K562 (cell line): Measurements from ENCODE around the gene HSPA1B. TPM values are rescaled to one million over a fixed set of nuclear protein-coding genes. Genes with fewer than 3 reads are reported as not detected.

ENCODE experiments used
- ATAC-seq: fragments of 200-7000 bp; cut with Tn5 transposase; 3 replicates; pipeline ENCODE4 v1.9.1; 2020; ENCODE audit warnings: moderate library complexity
- BruUV-seq: library from RNA; stranded (reverse); fragments of 400-500 nt; replicated peaks from 2 replicates; lab custom pipeline; 2021; lab: Mats Ljungman, UMichigan
- CTCF ChIA-PET: fragments of 300-600 bp; formaldehyde crosslinking; extraction: SDS; loops from one replicate; lab custom pipeline; 2021; ENCODE audit warnings: low intra/inter-chr PET ratio; lab: Yijun Ruan, JAX
- POLR2A ChIA-PET: fragments of 300-600, 350-650 bp; sonication (Branson Sonifier 250); formaldehyde crosslinking; extraction: SDS; loops from one replicate; lab custom pipeline; 2021; ENCODE audit warnings: antibody characterized with exemption, inconsistent platforms; lab: Yijun Ruan, JAX
- DNase-seq, 4 experiments: peaks; one replicate each; pipeline versions ENCODE4 v3.0.0 to v3.0.0-alpha.2; 2011 to 2018; ENCODE audit warnings: low spot score in 3 of 4, mixed read lengths in 3 of 4; ENCODE audit errors: extremely low read depth in 1 of 4
- FAIRE-seq: peaks from 2 replicates; lab custom pipeline; 2011; peaks lifted over from hg19 to GRCh38; lab: Jason Lieb, UNC
- H2AFZ ChIP-seq: 2 replicates; pipeline ENCODE4 v1.6.0; 2011; ENCODE audit warnings: low read depth, low read length, control low read depth, inconsistent platforms
- H3K27ac ChIP-seq: fragments of 200-600 bp; 3 replicates; pipeline ENCODE4 v1.8.0; 2011; ENCODE audit warnings: low read depth, mild to moderate bottlenecking, control low read depth, inconsistent platforms, low read length, moderate library complexity, mixed read lengths; ENCODE audit errors: extremely low read depth
- H3K27me3 ChIP-seq, 2 experiments: fragments of 300-600 bp in 1 of 2; 2 replicates in 1 of 2; 3 replicates in 1 of 2; pipeline versions ENCODE4 v1.6.0 to v1.8.0; 2011; ENCODE audit warnings: inconsistent platforms in 2 of 2, low read length in 2 of 2, mild to moderate bottlenecking in 1 of 2, mixed read lengths in 1 of 2, moderate library complexity in 1 of 2; ENCODE audit not compliant: control insufficient read depth in 2 of 2, insufficient read depth in 2 of 2
- H3K36me3 ChIP-seq: fragments of 300-600 bp; 3 replicates; pipeline ENCODE4 v1.8.0; 2011; ENCODE audit warnings: mild to moderate bottlenecking, low read length, inconsistent platforms; ENCODE audit not compliant: control insufficient read depth, insufficient read depth
- H3K4me1 ChIP-seq, 2 experiments: fragments of 200-600 bp in 1 of 2; replicated peaks in 1 of 2; 2 replicates in 1 of 2; 3 replicates in 1 of 2; pipeline versions ENCODE4 v1.5.1 to v1.8.0; 2011; ENCODE audit warnings: inconsistent platforms in 2 of 2, low read length in 2 of 2, mild to moderate bottlenecking in 1 of 2, mixed read lengths in 1 of 2, moderate library complexity in 1 of 2; ENCODE audit not compliant: control insufficient read depth in 2 of 2, insufficient read depth in 2 of 2
- H3K4me2 ChIP-seq: 2 replicates; pipeline ENCODE4 v1.6.1; 2011; ENCODE audit warnings: low read length, control low read depth, inconsistent platforms, mixed read lengths; ENCODE audit not compliant: insufficient read depth
- H3K4me3 ChIP-seq: fragments of 200-600 bp; sonication (generic), shearing (Covaris generic); 2 replicates; pipeline ENCODE4 v1.5.1; 2016; ENCODE audit warnings: control low read depth, inconsistent platforms
- H3K79me2 ChIP-seq: fragments of 200-600 bp; 3 replicates; pipeline ENCODE4 v1.8.0; 2011; ENCODE audit warnings: low read length, inconsistent platforms; ENCODE audit not compliant: control insufficient read depth, insufficient read depth
- H3K9ac ChIP-seq, 2 experiments: 2 replicates each; pipeline versions ENCODE4 v1.6.0 to v1.6.1; 2011; ENCODE audit warnings: low read depth in 2 of 2, low read length in 2 of 2, control low read depth in 1 of 2, inconsistent platforms in 1 of 2, mild to moderate bottlenecking in 1 of 2, mixed read lengths in 1 of 2; ENCODE audit not compliant: insufficient read depth in 1 of 2
- H3K9me1 ChIP-seq: one replicate; pipeline ENCODE4 v1.6.0; 2011; ENCODE audit warnings: inconsistent platforms, mild to moderate bottlenecking, low read length, moderate library complexity; ENCODE audit not compliant: control insufficient read depth, insufficient read depth
- H3K9me3 ChIP-seq: replicated peaks from 2 replicates; pipeline ENCODE4 v1.5.1; 2011; ENCODE audit warnings: low read depth, low read length, inconsistent platforms; ENCODE audit not compliant: control insufficient read depth, insufficient read depth
- H4K20me1 ChIP-seq: replicated peaks from 2 replicates; pipeline ENCODE4 v1.6.1; 2011; ENCODE audit warnings: low read length, inconsistent platforms, mixed read lengths; ENCODE audit not compliant: control insufficient read depth, insufficient read depth
- CREB1 ChIP-seq, 2 experiments: sonication (generic) in 1 of 2; formaldehyde crosslinking in 1 of 2; IDR thresholded peaks; 2 replicates each; pipeline versions ENCODE4 v1.6.1 to v1.8.0; 2012 to 2022; ENCODE audit warnings: inconsistent platforms in 1 of 2, mild to moderate bottlenecking in 1 of 2, missing genetic modification reagents in 1 of 2, moderate library complexity in 1 of 2
- IFI16 ChIP-seq: fragments of 250-450 bp; sonication (Bioruptor Pico); IDR thresholded peaks from 2 replicates; pipeline ENCODE4 v2.1.2; 2022; ENCODE audit warnings: mild to moderate bottlenecking, inconsistent platforms
- NR2C2 ChIP-seq, 2 experiments: fragments of 200-800 bp in 1 of 2; sonication (Bioruptor generic) in 1 of 2; sonication (generic) in 1 of 2; formaldehyde crosslinking in 1 of 2; IDR thresholded peaks; 2 replicates each; pipeline versions ENCODE4 v1.6.1 to v1.8.0; 2016 to 2022; ENCODE audit warnings: mild to moderate bottlenecking in 1 of 2, missing compliant biosample characterization in 1 of 2, missing genetic modification characterization in 1 of 2, missing genetic modification reagents in 1 of 2
- ZNF431 ChIP-seq: sonication (generic); formaldehyde crosslinking; IDR thresholded peaks from 2 replicates; pipeline ENCODE4 v1.8.0; 2022; ENCODE audit warnings: mild to moderate bottlenecking, missing genetic modification reagents
- ZNF77 ChIP-seq: fragments of 250-450 bp; sonication (Bioruptor Pico); IDR thresholded peaks from 2 replicates; pipeline ENCODE4 v1.5.0; 2020
- WGBS: fragments of 100-300 bp; shearing (Covaris generic); methylation state at CpG from one replicate; pipeline ENCODE4 v1.1.6; 2016; ENCODE audit warnings: low coverage, mixed read lengths; ENCODE audit not compliant: insufficient coverage; ENCODE audit errors: missing lambda C conversion rate; 5-methylcytosine and 5-hydroxymethylcytosine counted together
- in situ Hi-C: fragments of 300-500 bp; cut with MboI; formaldehyde crosslinking; loops from 4 replicates; pipeline ENCODE4 v1.15.0; 2018; ENCODE audit warnings: inconsistent platforms, mixed read lengths
- intact Hi-C: fragments of 100-400 bp; cut with micrococcal nuclease; formaldehyde crosslinking; loops from 2 replicates; pipeline ENCODE4 v1.14.2; 2022
- polyA plus RNA-seq, 8 experiments: library from polyadenylated mRNA; depleted of rRNA in 4 of 8; stranded (reverse) in 5 of 8; unstranded in 3 of 8; fragments of >200 nt; fragmentation: Nextera tagmentation in 2 of 8; fragmentation: Illumina TruSeq in 1 of 8; extraction: Ambion mirVana in 2 of 8; extraction: Trizol in 1 of 8; gene quantifications; 2 replicates each; pipeline versions ENCODE4 v1.2.1 to v1.2.3, GENCODE V29; 2011 to 2014; ENCODE audit warnings: inconsistent platforms in 1 of 8, missing spikeins in 1 of 8
- total RNA-seq, 7 experiments: library from RNA; depleted of rRNA in 6 of 7; stranded (reverse); fragments of >200 nt in 6 of 7; fragmentation: Illumina TruSeq in 2 of 7; extraction: Trizol in 2 of 7; gene quantifications; 2 replicates each; pipeline versions ENCODE4 v1.2.1 to v1.2.3, GENCODE V29; 2011 to 2021; ENCODE audit warnings: low replicate concordance in 1 of 7
- TF ChIP-seq, protein P1 (sequence below): sonication (generic); formaldehyde crosslinking; IDR thresholded peaks from 2 replicates; pipeline ENCODE4 v1.8.1; 2023; ENCODE audit warnings: mild to moderate bottlenecking, missing genetic modification reagents
- TF ChIP-seq, protein P2 (sequence below): sonication (generic); formaldehyde crosslinking; IDR thresholded peaks from 2 replicates; pipeline ENCODE4 v1.8.0; 2022; ENCODE audit warnings: mild to moderate bottlenecking, missing genetic modification reagents
- TF ChIP-seq, protein P3 (sequence below): fragments of 450-650 bp; IDR thresholded peaks from 2 replicates; pipeline ENCODE4 v1.6.1; 2018; ENCODE audit not compliant: partially characterized antibody

HSPA1B gene
- total and polyA plus RNA-seq, 9 of the 15 experiments (the other 6 are each of a cell fraction or from before 2014, with no cell fraction given) = 0.27 to 227 (median 51.2) TPM

DNA sequence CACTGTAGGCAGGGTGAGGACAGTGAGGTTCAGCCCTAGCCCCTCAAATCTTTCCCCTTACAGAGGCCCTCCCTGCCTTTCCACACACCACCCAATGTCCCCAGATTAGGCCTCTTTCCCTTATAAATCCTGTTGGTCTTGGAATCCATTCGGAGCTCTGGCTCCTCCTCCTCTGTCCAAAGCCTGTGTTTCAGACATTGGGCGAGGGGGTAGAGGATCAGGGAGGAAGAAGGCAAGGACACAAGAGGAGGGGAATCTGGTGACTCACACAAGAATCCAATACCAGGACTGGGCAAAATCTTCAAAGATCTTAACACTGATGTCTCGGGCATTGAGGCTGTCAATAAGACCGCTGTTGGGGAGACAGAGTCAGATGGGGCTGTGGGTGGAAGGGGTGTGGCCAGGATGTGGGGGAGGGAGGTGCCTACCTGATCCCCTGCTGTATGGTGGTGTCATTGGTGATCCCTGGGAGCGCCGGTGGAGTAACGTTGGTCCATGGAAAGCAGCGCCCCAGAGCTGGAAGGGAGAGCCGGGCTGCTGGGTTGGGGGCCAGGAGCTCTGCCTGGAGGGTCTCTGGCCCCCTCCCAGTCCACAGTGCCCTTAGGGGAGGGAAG, 43.6 kb downstream of the HSPA1B start:
- H4K20me1 ChIP-seq = no peaks in the 10 kb centered on the region
- peaks cover 0 to 19% of the 10 kb centered on the region in 2 experiments; a peak in 3 of 5 replicates for H3K4me1 ChIP-seq
- WGBS = 12% methylated on average over 9 of the region's 9 CpGs
- no peak for FAIRE-seq
- H3K27ac ChIP-seq = no peak overlapping the region
- H3K4me2 ChIP-seq = no peak overlapping the region
- DNase-seq = peak in 2 of 4 experiments; percentile 65 to 66
- H3K79me2 ChIP-seq = no peaks in the 10 kb centered on the region
- no TSS peak for BruUV-seq
- peak overlapping the region in 1 of 2 experiments; percentile 33; a peak in 1 of 4 replicates for H3K9ac ChIP-seq
- no peaks in the 10 kb centered on the region for H3K36me3 ChIP-seq
- POLR2A ChIA-PET = interaction anchor here (1.1 to 1.2 kb wide), 3 partner anchors 14 to 219 kb away, joined by 3 to 7 read pairs (median 4); partner anchors contain the start of genes BAG6 and HSPA1B
- H3K9me3 ChIP-seq = no peaks in the 10 kb centered on the region
- intact Hi-C loops (no loop called here), in situ Hi-C loops (no loop called here)
- peak; percentile 14; the same call in 2 of the 3 replicates for ATAC-seq
- H3K9me1 ChIP-seq = no peaks in the 10 kb centered on the region
- H2AFZ ChIP-seq = peak overlapping the region; percentile 44
- H3K27me3 ChIP-seq = peaks cover 0 to 4% of the 10 kb centered on the region in 2 experiments; a peak in 2 of 5 replicates
- H3K4me3 ChIP-seq = no peak overlapping the region
- TF ChIP-seq IFI16 (CRISPR knock-in tag) (no peak), NR2C2 (CRISPR knock-in tag; IDR thresholded peaks at IDR 0.05) (no peak), NR2C2 (tag; IDR thresholded peaks at IDR 0.05) (no peak), ZNF431 (CRISPR knock-in tag) (peak; percentile 53; the same call in 1 of the 2 replicates), CREB1 (IDR thresholded peaks at IDR 0.05) (no peak), CREB1 (CRISPR knock-in tag; IDR thresholded peaks at IDR 0.05) (no peak), ZNF77 (CRISPR knock-in tag) (no peak)
- TF ChIP-seq, protein P1, sequence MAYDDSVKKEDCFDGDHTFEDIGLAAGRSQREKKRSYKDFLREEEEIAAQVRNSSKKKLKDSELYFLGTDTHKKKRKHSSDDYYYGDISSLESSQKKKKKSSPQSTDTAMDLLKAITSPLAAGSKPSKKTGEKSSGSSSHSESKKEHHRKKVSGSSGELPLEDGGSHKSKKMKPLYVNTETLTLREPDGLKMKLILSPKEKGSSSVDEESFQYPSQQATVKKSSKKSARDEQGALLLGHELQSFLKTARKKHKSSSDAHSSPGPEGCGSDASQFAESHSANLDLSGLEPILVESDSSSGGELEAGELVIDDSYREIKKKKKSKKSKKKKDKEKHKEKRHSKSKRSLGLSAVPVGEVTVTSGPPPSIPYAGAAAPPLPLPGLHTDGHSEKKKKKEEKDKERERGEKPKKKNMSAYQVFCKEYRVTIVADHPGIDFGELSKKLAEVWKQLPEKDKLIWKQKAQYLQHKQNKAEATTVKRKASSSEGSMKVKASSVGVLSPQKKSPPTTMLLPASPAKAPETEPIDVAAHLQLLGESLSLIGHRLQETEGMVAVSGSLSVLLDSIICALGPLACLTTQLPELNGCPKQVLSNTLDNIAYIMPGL (CRISPR knock-in tag) = no peak
- TF ChIP-seq, protein P2, sequence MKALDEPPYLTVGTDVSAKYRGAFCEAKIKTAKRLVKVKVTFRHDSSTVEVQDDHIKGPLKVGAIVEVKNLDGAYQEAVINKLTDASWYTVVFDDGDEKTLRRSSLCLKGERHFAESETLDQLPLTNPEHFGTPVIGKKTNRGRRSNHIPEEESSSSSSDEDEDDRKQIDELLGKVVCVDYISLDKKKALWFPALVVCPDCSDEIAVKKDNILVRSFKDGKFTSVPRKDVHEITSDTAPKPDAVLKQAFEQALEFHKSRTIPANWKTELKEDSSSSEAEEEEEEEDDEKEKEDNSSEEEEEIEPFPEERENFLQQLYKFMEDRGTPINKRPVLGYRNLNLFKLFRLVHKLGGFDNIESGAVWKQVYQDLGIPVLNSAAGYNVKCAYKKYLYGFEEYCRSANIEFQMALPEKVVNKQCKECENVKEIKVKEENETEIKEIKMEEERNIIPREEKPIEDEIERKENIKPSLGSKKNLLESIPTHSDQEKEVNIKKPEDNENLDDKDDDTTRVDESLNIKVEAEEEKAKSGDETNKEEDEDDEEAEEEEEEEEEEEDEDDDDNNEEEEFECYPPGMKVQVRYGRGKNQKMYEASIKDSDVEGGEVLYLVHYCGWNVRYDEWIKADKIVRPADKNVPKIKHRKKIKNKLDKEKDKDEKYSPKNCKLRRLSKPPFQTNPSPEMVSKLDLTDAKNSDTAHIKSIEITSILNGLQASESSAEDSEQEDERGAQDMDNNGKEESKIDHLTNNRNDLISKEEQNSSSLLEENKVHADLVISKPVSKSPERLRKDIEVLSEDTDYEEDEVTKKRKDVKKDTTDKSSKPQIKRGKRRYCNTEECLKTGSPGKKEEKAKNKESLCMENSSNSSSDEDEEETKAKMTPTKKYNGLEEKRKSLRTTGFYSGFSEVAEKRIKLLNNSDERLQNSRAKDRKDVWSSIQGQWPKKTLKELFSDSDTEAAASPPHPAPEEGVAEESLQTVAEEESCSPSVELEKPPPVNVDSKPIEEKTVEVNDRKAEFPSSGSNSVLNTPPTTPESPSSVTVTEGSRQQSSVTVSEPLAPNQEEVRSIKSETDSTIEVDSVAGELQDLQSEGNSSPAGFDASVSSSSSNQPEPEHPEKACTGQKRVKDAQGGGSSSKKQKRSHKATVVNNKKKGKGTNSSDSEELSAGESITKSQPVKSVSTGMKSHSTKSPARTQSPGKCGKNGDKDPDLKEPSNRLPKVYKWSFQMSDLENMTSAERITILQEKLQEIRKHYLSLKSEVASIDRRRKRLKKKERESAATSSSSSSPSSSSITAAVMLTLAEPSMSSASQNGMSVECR (CRISPR knock-in tag) = 0 out of 2 replicates have a peak, but pooled peaks have one; percentile 19
- TF ChIP-seq, protein P3, sequence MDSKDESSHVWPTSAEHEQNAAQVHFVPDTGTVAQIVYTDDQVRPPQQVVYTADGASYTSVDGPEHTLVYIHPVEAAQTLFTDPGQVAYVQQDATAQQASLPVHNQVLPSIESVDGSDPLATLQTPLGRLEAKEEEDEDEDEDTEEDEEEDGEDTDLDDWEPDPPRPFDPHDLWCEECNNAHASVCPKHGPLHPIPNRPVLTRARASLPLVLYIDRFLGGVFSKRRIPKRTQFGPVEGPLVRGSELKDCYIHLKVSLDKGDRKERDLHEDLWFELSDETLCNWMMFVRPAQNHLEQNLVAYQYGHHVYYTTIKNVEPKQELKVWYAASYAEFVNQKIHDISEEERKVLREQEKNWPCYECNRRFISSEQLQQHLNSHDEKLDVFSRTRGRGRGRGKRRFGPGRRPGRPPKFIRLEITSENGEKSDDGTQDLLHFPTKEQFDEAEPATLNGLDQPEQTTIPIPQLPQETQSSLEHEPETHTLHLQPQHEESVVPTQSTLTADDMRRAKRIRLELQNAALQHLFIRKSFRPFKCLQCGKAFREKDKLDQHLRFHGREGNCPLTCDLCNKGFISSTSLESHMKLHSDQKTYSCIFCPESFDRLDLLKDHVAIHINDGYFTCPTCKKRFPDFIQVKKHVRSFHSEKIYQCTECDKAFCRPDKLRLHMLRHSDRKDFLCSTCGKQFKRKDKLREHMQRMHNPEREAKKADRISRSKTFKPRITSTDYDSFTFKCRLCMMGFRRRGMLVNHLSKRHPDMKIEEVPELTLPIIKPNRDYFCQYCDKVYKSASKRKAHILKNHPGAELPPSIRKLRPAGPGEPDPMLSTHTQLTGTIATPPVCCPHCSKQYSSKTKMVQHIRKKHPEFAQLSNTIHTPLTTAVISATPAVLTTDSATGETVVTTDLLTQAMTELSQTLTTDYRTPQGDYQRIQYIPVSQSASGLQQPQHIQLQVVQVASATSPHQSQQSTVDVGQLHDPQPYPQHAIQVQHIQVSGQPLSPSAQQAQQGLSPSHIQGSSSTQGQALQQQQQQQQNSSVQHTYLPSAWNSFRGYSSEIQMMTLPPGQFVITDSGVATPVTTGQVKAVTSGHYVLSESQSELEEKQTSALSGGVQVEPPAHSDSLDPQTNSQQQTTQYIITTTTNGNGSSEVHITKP = peak; percentile 68
- CTCF ChIA-PET = no interaction called here
